Measurements from ENCODE around the gene TTK.

TTK gene

DNA sequence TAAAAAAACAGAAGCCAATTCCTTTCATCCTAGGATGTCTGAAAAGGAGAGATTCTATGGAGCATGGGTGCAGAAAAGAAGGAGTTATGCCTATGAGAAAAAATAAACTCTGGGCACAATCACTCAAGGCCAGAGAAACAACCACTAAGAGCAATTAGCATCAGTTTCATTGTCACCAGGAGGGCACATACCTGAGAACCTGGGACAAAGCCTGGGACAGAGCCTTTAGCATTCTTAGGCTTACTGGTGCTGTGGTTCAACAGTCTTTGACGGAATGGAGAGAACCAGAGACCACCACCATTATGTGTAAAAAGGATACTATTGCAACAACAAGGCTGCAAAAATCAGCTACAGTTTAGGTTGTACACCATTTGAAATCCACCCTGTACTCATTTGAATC is 72.6 kb downstream of the TTK start:
- Histone ChIP-seq H3K4me3 (no peak overlapping the region), H3K27ac (no peak overlapping the region)
- no peak for DNase-seq (ENCODE audit: low spot score)
- TF ChIP-seq, protein P1, sequence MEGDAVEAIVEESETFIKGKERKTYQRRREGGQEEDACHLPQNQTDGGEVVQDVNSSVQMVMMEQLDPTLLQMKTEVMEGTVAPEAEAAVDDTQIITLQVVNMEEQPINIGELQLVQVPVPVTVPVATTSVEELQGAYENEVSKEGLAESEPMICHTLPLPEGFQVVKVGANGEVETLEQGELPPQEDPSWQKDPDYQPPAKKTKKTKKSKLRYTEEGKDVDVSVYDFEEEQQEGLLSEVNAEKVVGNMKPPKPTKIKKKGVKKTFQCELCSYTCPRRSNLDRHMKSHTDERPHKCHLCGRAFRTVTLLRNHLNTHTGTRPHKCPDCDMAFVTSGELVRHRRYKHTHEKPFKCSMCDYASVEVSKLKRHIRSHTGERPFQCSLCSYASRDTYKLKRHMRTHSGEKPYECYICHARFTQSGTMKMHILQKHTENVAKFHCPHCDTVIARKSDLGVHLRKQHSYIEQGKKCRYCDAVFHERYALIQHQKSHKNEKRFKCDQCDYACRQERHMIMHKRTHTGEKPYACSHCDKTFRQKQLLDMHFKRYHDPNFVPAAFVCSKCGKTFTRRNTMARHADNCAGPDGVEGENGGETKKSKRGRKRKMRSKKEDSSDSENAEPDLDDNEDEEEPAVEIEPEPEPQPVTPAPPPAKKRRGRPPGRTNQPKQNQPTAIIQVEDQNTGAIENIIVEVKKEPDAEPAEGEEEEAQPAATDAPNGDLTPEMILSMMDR (IDR thresholded peaks at IDR 0.05) = no peak

DNA sequence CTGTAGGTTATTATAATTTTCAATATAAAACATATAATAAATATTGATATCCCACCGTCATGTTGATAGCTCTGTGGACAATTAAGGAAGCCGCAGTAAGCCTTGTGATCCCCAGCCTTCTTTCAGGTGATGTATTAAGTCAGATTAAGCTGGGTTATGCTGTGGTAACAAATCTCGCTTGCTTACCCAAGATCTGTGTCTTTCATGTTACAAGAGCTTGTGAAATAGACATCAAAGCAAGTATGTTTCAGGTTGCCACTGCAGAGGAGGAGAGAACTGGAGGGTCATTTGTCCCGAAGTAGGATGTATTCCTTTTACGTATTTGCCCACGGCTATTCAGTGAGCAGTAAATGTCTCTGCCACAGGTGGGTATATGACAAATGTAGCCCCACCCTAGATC is 84.2 kb downstream of the TTK start:
- DNase-seq (ENCODE audit: low spot score) = no peak
- no peak overlapping the region for H3K4me3 ChIP-seq
- TF ChIP-seq, protein P1 (IDR thresholded peaks at IDR 0.05) = no peak
- no peak overlapping the region for H3K27ac ChIP-seq

DNA sequence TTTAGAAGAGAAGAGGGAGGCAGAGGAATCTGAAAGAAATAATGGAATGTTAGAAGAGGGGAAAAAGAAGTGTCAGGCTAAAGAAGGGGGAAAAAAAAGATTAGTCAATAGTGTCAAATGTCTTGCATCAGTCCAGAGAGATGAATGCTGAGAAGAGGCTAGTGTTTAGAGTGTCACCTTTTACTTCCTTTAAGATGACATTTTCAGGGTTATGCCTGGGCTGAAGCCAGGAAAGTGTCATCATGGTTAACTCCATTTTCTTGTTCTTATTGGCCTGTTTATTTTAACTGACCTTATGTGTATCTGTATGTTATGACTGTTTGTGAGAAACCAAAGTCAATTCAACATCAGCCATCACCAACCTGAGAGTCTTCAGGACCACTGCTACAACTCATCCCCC is 87.1 kb downstream of the TTK start:
- Histone ChIP-seq H3K4me3 (no peak overlapping the region), H3K27ac (no peak overlapping the region)
- TF ChIP-seq, protein P1 (IDR thresholded peaks at IDR 0.05) = no peak
- no peak for DNase-seq (ENCODE audit: low spot score)
